ENCODE measurements around the gene MINDY3.
"Not testable (repeated sequence)": the region's sequence is repeated elsewhere in the genome, so short reads cannot be mapped to it uniquely, and the experiment has no call there.

Gene MINDY3

GRCh38 chr10:15802375-15802949, 57.8 kb downstream of the MINDY3 start:
- no peak for DNase-seq

- DNase-seq, result no peak
Measured at GRCh38 chr10:15801641-15802040, 58.7 kb downstream of the MINDY3 start.

- no peak for DNase-seq
Measured at GRCh38 chr10:15801147-15801546, 59.2 kb downstream of the MINDY3 start.

- no peak for DNase-seq
Measured at GRCh38 chr10:15797346-15797745, 63.0 kb downstream of the MINDY3 start.

GRCh38 chr10:15796762-15797161, 63.5 kb downstream of the MINDY3 start:
- no peak for DNase-seq

GRCh38 chr10:15796098-15796759, 64.1 kb downstream of the MINDY3 start:
- DNase-seq, result no peak

- DNase-seq, result no peak
Measured at GRCh38 chr10:15795036-15795792, 65.1 kb downstream of the MINDY3 start.

GRCh38 chr10:15794569-15794968, 65.7 kb downstream of the MINDY3 start:
- DNase-seq, result no peak

GRCh38 chr10:15793664-15794063, 66.6 kb downstream of the MINDY3 start:
- DNase-seq, result no peak

- DNase-seq, result no peak
Measured at GRCh38 chr10:15792777-15793176, 67.5 kb downstream of the MINDY3 start.

- no peak for DNase-seq
Measured at GRCh38 chr10:15791816-15792524, 68.3 kb downstream of the MINDY3 start.

GRCh38 chr10:15789793-15790525, 70.3 kb downstream of the MINDY3 start:
- DNase-seq, result no peak

- DNase-seq, result no peak
Measured at GRCh38 chr10:15787426-15787825, 72.9 kb downstream of the MINDY3 start.

GRCh38 chr10:15784662-15785300, 75.5 kb downstream of the MINDY3 start:
- no peak for DNase-seq

GRCh38 chr10:15783941-15784636, 76.2 kb downstream of the MINDY3 start:
- no peak for DNase-seq

- no peak for DNase-seq
Measured at GRCh38 chr10:15782851-15783250, 77.5 kb downstream of the MINDY3 start.

GRCh38 chr10:15781381-15781960, 78.8 kb downstream of the MINDY3 start:
- no peak for DNase-seq

GRCh38 chr10:15780353-15781135, 79.8 kb downstream of the MINDY3 start:
- no peak for DNase-seq

- DNase-seq, result no peak
Measured at GRCh38 chr10:15775513-15775912, 84.8 kb downstream of the MINDY3 start.

- DNase-seq, result not testable (repeated sequence)
Measured at GRCh38 chr10:15774534-15774933, 85.8 kb downstream of the MINDY3 start.
